RPMI7951 (cell line): Measurements from ENCODE around the gene TLE4. TPM values are rescaled to one million over a fixed set of nuclear protein-coding genes. Genes with fewer than 3 reads are reported as not detected.
A peak's percentile ranks its signal among the peaks of the same experiment; 100 is the strongest.
"Not testable (repeated sequence)": the region's sequence is repeated elsewhere in the genome, so short reads cannot be mapped to it uniquely, and the experiment has no call there.

Source experiments
- DNase-seq: peaks from one replicate; pipeline ENCODE4 v3.0.0-alpha.2; 2012; ENCODE audit warnings: low read depth
- total RNA-seq: library from RNA; depleted of rRNA; stranded (reverse); fragments of >200 nt; shearing (Covaris generic); gene quantifications from 2 replicates; pipeline ENCODE4 v1.2.3, GENCODE V29; 2014

Gene TLE4
- total RNA-seq, 1 experiment from 2014 or later, result 19.1 TPM

GRCh38 chr9:79637177-79637925 lies 65.6 kb downstream of the TLE4 start:
- DNase-seq, result peak; percentile 57

- no peak for DNase-seq
Measured at GRCh38 chr9:79638806-79639205, 67.0 kb downstream of the TLE4 start.

GRCh38 chr9:79639354-79639753 lies 67.6 kb downstream of the TLE4 start:
- peak; percentile 23 for DNase-seq

GRCh38 chr9:79640067-79640466 lies 68.3 kb downstream of the TLE4 start:
- not testable (repeated sequence) for DNase-seq

- DNase-seq, result no peak
Measured at GRCh38 chr9:79641070-79641469, 69.3 kb downstream of the TLE4 start.

GRCh38 chr9:79642671-79643070 lies 70.9 kb downstream of the TLE4 start:
- DNase-seq, result no peak

- no peak for DNase-seq
Measured at GRCh38 chr9:79644048-79644447, 72.3 kb downstream of the TLE4 start.

GRCh38 chr9:79644601-79645000 lies 72.8 kb downstream of the TLE4 start:
- DNase-seq, result peak; percentile 9

GRCh38 chr9:79645110-79645509 lies 73.3 kb downstream of the TLE4 start:
- DNase-seq, result no peak

- DNase-seq, result no peak
Measured at GRCh38 chr9:79646096-79646495, 74.3 kb downstream of the TLE4 start.

- no peak for DNase-seq
Measured at GRCh38 chr9:79651251-79651795, 79.6 kb downstream of the TLE4 start.

GRCh38 chr9:79652598-79652997 lies 80.8 kb downstream of the TLE4 start:
- DNase-seq, result peak; percentile 44

GRCh38 chr9:79654591-79655382 lies 83.0 kb downstream of the TLE4 start:
- DNase-seq, result not testable (repeated sequence)

GRCh38 chr9:79655551-79655950 lies 83.8 kb downstream of the TLE4 start:
- no peak for DNase-seq

- no peak for DNase-seq
Measured at GRCh38 chr9:79656169-79656568, 84.4 kb downstream of the TLE4 start.

- DNase-seq, result no peak
Measured at GRCh38 chr9:79657891-79658290, 86.1 kb downstream of the TLE4 start.

GRCh38 chr9:79658926-79659325 lies 87.2 kb downstream of the TLE4 start:
- no peak for DNase-seq

GRCh38 chr9:79660615-79661014 lies 88.8 kb downstream of the TLE4 start:
- DNase-seq, result no peak

- DNase-seq, result no peak
Measured at GRCh38 chr9:79661279-79661678, 89.5 kb downstream of the TLE4 start.

- no peak for DNase-seq
Measured at GRCh38 chr9:79661886-79662536, 90.2 kb downstream of the TLE4 start.

- peak; percentile 42 for DNase-seq
Measured at GRCh38 chr9:79662537-79662956, 90.8 kb downstream of the TLE4 start.

GRCh38 chr9:79663300-79663699 lies 91.5 kb downstream of the TLE4 start:
- no peak for DNase-seq
